Measurements from ENCODE around the gene NAALADL2.
"Not testable (repeated sequence)": the region's sequence is repeated elsewhere in the genome, so short reads cannot be mapped to it uniquely, and the experiment has no call there.

DNA sequence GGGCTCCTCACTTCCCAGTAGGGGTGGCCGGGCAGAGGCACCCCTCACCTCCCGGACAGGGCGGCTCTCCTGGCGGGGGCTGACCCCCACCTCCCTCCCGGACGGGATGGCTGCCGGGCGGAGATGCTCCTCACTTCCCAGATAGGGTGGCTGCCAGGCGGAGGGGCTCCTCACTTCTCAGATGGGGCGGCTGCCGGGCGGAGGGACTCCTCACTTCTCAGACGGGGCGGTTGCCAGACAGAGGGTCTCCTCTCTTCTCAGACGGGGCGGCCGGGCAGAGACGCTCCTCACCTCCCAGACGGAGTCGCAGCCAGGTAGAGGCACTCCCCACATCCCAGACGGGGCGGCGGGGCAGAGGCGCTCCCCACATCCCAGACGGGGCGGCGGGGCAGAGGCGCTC lies 273.6 kb downstream of the NAALADL2 start:
- TF ChIP-seq, protein P1, sequence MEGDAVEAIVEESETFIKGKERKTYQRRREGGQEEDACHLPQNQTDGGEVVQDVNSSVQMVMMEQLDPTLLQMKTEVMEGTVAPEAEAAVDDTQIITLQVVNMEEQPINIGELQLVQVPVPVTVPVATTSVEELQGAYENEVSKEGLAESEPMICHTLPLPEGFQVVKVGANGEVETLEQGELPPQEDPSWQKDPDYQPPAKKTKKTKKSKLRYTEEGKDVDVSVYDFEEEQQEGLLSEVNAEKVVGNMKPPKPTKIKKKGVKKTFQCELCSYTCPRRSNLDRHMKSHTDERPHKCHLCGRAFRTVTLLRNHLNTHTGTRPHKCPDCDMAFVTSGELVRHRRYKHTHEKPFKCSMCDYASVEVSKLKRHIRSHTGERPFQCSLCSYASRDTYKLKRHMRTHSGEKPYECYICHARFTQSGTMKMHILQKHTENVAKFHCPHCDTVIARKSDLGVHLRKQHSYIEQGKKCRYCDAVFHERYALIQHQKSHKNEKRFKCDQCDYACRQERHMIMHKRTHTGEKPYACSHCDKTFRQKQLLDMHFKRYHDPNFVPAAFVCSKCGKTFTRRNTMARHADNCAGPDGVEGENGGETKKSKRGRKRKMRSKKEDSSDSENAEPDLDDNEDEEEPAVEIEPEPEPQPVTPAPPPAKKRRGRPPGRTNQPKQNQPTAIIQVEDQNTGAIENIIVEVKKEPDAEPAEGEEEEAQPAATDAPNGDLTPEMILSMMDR (IDR thresholded peaks at IDR 0.05) = not testable (repeated sequence)
- not testable (repeated sequence) for TF ChIP-seq POLR2AphosphoS5 (IDR thresholded peaks at IDR 0.05; ENCODE audit: low read depth, low read length); SIN3A (IDR thresholded peaks at IDR 0.05; ENCODE audit: borderline replicate concordance, insufficient read depth, low read depth, low read length); TCF7L2 (IDR thresholded peaks at IDR 0.05; ENCODE audit: low read depth, low read length)
- TF ChIP-seq, protein P2, sequence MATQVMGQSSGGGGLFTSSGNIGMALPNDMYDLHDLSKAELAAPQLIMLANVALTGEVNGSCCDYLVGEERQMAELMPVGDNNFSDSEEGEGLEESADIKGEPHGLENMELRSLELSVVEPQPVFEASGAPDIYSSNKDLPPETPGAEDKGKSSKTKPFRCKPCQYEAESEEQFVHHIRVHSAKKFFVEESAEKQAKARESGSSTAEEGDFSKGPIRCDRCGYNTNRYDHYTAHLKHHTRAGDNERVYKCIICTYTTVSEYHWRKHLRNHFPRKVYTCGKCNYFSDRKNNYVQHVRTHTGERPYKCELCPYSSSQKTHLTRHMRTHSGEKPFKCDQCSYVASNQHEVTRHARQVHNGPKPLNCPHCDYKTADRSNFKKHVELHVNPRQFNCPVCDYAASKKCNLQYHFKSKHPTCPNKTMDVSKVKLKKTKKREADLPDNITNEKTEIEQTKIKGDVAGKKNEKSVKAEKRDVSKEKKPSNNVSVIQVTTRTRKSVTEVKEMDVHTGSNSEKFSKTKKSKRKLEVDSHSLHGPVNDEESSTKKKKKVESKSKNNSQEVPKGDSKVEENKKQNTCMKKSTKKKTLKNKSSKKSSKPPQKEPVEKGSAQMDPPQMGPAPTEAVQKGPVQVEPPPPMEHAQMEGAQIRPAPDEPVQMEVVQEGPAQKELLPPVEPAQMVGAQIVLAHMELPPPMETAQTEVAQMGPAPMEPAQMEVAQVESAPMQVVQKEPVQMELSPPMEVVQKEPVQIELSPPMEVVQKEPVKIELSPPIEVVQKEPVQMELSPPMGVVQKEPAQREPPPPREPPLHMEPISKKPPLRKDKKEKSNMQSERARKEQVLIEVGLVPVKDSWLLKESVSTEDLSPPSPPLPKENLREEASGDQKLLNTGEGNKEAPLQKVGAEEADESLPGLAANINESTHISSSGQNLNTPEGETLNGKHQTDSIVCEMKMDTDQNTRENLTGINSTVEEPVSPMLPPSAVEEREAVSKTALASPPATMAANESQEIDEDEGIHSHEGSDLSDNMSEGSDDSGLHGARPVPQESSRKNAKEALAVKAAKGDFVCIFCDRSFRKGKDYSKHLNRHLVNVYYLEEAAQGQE (IDR thresholded peaks at IDR 0.05; ENCODE audit: insufficient read depth in 1 of 2, low read depth in 2 of 2, low read length in 1 of 2) = not testable (repeated sequence)
